Upper lobe of right lung (tissue), 1 donor: ENCODE results near the gene HOXA7. TPM values are rescaled to one million over a fixed set of nuclear protein-coding genes. Genes with fewer than 3 reads are reported as not detected.
A peak's percentile ranks its signal among the peaks of the same experiment; 100 is the strongest.

Experiments used
- ATAC-seq: fragments of 200-7000 bp; cut with Tn5 transposase; one replicate; pipeline ENCODE4 v1.9.1; 2020; ENCODE audit warnings: mild to moderate bottlenecking, moderate library complexity
- DNase-seq: peaks from one replicate; pipeline ENCODE4 v3.0.0-alpha.2; 2020
- H3K27ac ChIP-seq: fragments of 200-600 bp; one replicate; pipeline ENCODE4 v1.8.0; 2022
- H3K27me3 ChIP-seq: fragments of 200-600 bp; one replicate; pipeline ENCODE4 v1.8.0; 2022; ENCODE audit warnings: mild to moderate bottlenecking
- H3K36me3 ChIP-seq: fragments of 200-600 bp; one replicate; pipeline ENCODE4 v1.8.0; 2022
- H3K4me1 ChIP-seq: fragments of 200-600 bp; one replicate; pipeline ENCODE4 v1.8.0; 2022
- H3K4me3 ChIP-seq: fragments of 200-600 bp; one replicate; pipeline ENCODE4 v1.8.0; 2022; ENCODE audit warnings: mild to moderate bottlenecking
- H3K9me3 ChIP-seq: fragments of 200-600 bp; one replicate; pipeline ENCODE4 v1.8.0; 2022
- CTCF ChIP-seq: fragments of 200-600 bp; IDR thresholded peaks from one replicate; pipeline ENCODE4 v1.8.0; 2022; ENCODE audit warnings: antibody characterized with exemption
- intact Hi-C: fragments of 100-400 bp; cut with DNase I; formaldehyde crosslinking; loops from one replicate; pipeline ENCODE4 v1.11.0; 2022
- total RNA-seq: library from RNA; stranded (reverse); fragmentation: NEBNext Ultra II Directional; extraction: Animal tissue kit (Norgen Biotek cat#: 25700); gene quantifications from one replicate; pipeline ENCODE4 v1.2.1, GENCODE V29; 2021
- donor health status: DM: no; HTN: yes; CAD: no; lungs with severe emphysema.

HOXA7 gene
- total RNA-seq, 1 donor from 2014 or later: 2.9 TPM

GRCh38 chr7:27138985-27139333 lies 17.5 kb downstream of the HOXA7 start:
- H3K36me3 ChIP-seq: no peaks in the 10 kb centered on the region
- peak overlapping the region; percentile 96 for H3K27ac ChIP-seq
- ATAC-seq: no peak
- H3K4me1 ChIP-seq: peaks cover 33% of the 10 kb centered on the region
- intact Hi-C loops: no loop called here
- peaks cover 19% of the 10 kb centered on the region for H3K27me3 ChIP-seq
- peak overlapping the region; percentile 70 for H3K4me3 ChIP-seq
- no peaks in the 10 kb centered on the region for H3K9me3 ChIP-seq
- no peak for DNase-seq
- TF ChIP-seq CTCF: no peak

- ATAC-seq (no peak), DNase-seq (no peak)
- Histone ChIP-seq H3K4me1 (peaks cover 38% of the 10 kb centered on the region), H3K27me3 (peaks cover 14% of the 10 kb centered on the region), H3K36me3 (no peaks in the 10 kb centered on the region), H3K4me3 (peak overlapping the region; percentile 70), H3K27ac (peak overlapping the region; percentile 96), H3K9me3 (no peaks in the 10 kb centered on the region)
- TF ChIP-seq CTCF: no peak
- intact Hi-C loops: no loop called here
Observed at GRCh38 chr7:27138472-27138871, 18.0 kb downstream of the HOXA7 start.

- ATAC-seq (no peak), DNase-seq (no peak)
- Histone ChIP-seq H3K4me1 (peaks cover 45% of the 10 kb centered on the region), H3K4me3 (peak overlapping the region; percentile 70), H3K27ac (peak overlapping the region; percentile 96), H3K27me3 (peaks cover 13% of the 10 kb centered on the region), H3K36me3 (no peaks in the 10 kb centered on the region), H3K9me3 (no peaks in the 10 kb centered on the region)
- intact Hi-C loops: no loop called here
- TF ChIP-seq CTCF: no peak
Observed at GRCh38 chr7:27137640-27138315, 18.7 kb downstream of the HOXA7 start.

GRCh38 chr7:27134392-27134791 lies 22.1 kb downstream of the HOXA7 start:
- H3K36me3 ChIP-seq: no peaks in the 10 kb centered on the region
- DNase-seq: no peak
- no peak for TF ChIP-seq CTCF
- H3K4me1 ChIP-seq: peaks cover 55% of the 10 kb centered on the region
- peak overlapping the region; percentile 69 for H3K27ac ChIP-seq
- peaks cover 13% of the 10 kb centered on the region for H3K27me3 ChIP-seq
- H3K9me3 ChIP-seq: no peaks in the 10 kb centered on the region
- ATAC-seq: no peak
- intact Hi-C loops: no loop called here
- H3K4me3 ChIP-seq: no peak overlapping the region

- TF ChIP-seq CTCF: no peak
- Histone ChIP-seq H3K27me3 (peaks cover 13% of the 10 kb centered on the region), H3K36me3 (no peaks in the 10 kb centered on the region), H3K4me3 (no peak overlapping the region), H3K9me3 (no peaks in the 10 kb centered on the region), H3K27ac (peak overlapping the region; percentile 69), H3K4me1 (peaks cover 55% of the 10 kb centered on the region)
- intact Hi-C loops: no loop called here
- DNase-seq: no peak
- ATAC-seq: no peak
Observed at GRCh38 chr7:27133409-27134231, 22.9 kb downstream of the HOXA7 start.
